ENCODE results near the gene GADD45G. TPM values are rescaled to one million over a fixed set of nuclear protein-coding genes. Genes with fewer than 3 reads are reported as not detected.
A peak's percentile ranks its signal among the peaks of the same experiment; 100 is the strongest.

GADD45G gene
- total RNA-seq, 2 experiments from 2014 or later = 12.9 to 38.5 TPM

- H3K27me3 Mint-ChIP-seq = peaks cover 49% of the 10 kb centered on the region
- H3K27ac Mint-ChIP-seq = no peak overlapping the region
- DNase-seq (peak; percentile 39), ATAC-seq (no peak)
- H3K4me3 Mint-ChIP-seq = no peak overlapping the region
- H3K4me1 Mint-ChIP-seq = peaks cover 2% of the 10 kb centered on the region
- no peaks in the 10 kb centered on the region for H3K36me3 Mint-ChIP-seq
- no peaks in the 10 kb centered on the region for H3K9me3 Mint-ChIP-seq (ENCODE audit: low read depth)
- CTCF ChIA-PET = interaction anchor here (0.9 to 3.1 kb wide), 19 partner anchors 9 to 594 kb away, joined by 3 to 33 read pairs (median 6); no protein-coding TSS in a partner anchor
Measured at GRCh38 chr9:89596937-89597555, 7.8 kb upstream of the GADD45G start.

GRCh38 chr9:89597711-89598362 lies 7.0 kb upstream of the GADD45G start:
- no peaks in the 10 kb centered on the region for H3K36me3 Mint-ChIP-seq
- peaks cover 51% of the 10 kb centered on the region for H3K27me3 Mint-ChIP-seq
- DNase-seq (peak; percentile 73), ATAC-seq (peak; percentile 55)
- CTCF ChIA-PET = interaction anchor here (0.5 to 3.1 kb wide), 61 partner anchors 9 to 1271 kb away, joined by 3 to 33 read pairs (median 4); no protein-coding TSS in a partner anchor
- no peaks in the 10 kb centered on the region for H3K9me3 Mint-ChIP-seq (ENCODE audit: low read depth)
- H3K4me1 Mint-ChIP-seq = peaks cover 2% of the 10 kb centered on the region
- H3K27ac Mint-ChIP-seq = no peak overlapping the region
- no peak overlapping the region for H3K4me3 Mint-ChIP-seq

DNA sequence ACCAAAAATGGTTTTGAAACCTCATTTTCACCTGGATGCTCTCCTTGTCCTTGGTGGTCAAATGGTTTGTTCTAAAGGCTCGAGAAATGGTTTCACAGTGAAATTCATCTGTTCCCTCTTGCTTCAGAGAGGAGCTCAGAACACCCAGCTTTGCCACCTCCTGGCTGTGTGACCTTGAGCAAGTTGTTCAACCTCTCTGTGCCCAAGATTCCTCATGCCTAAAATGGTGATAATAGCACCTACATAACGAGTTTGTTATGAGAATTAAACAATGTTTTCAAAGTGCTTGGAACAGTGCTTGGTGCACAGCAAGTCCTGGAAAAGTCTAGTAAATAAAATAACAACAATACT lies 6.5 kb upstream of the GADD45G start:
- Mint-ChIP-seq H3K4me3 (no peak overlapping the region), H3K27me3 (peaks cover 51% of the 10 kb centered on the region), H3K9me3 (ENCODE audit: low read depth) (no peaks in the 10 kb centered on the region), H3K36me3 (no peaks in the 10 kb centered on the region), H3K27ac (no peak overlapping the region), H3K4me1 (peaks cover 5% of the 10 kb centered on the region)
- ATAC-seq (no peak), DNase-seq (no peak)
- CTCF ChIA-PET = interaction anchor here (0.6 to 3.1 kb wide), 56 partner anchors 8 to 1271 kb away, joined by 3 to 33 read pairs (median 4); no protein-coding TSS in a partner anchor

- H3K4me1 Mint-ChIP-seq = peaks cover 8% of the 10 kb centered on the region
- H3K36me3 Mint-ChIP-seq = no peaks in the 10 kb centered on the region
- no peaks in the 10 kb centered on the region for H3K9me3 Mint-ChIP-seq (ENCODE audit: low read depth)
- no peak overlapping the region for H3K27ac Mint-ChIP-seq
- ATAC-seq (no peak), DNase-seq (peak; percentile 16)
- H3K4me3 Mint-ChIP-seq = no peak overlapping the region
- CTCF ChIA-PET = interaction anchor here (0.7 to 8.9 kb wide), 40 partner anchors 10 to 1270 kb away, joined by 3 to 168 read pairs (median 5); no protein-coding TSS in a partner anchor
- H3K27me3 Mint-ChIP-seq = peaks cover 52% of the 10 kb centered on the region
Measured at GRCh38 chr9:89598926-89599325, 5.9 kb upstream of the GADD45G start.

DNA sequence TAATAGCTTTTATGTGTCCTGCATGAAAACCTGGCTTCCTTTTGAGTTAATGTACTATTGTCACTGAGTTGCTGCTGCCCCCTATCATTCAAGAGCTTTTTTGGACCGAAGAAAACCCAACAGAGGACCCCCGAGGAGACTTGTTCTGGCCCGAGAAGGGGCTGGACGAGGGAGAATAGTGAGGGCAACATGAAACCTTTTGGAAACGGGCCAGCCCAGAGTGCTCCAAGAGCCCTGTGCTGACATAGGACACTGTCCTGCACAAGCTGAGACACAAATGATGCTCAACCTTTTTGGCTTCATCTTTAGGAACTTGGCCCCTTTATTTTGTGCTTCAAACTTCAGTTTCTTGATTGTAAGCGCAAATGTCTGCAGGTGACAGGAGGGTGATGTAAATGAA lies 4.0 kb upstream of the GADD45G start:
- Mint-ChIP-seq H3K36me3 (peaks cover 4% of the 10 kb centered on the region), H3K4me3 (no peak overlapping the region), H3K27ac (no peak overlapping the region), H3K27me3 (peaks cover 44% of the 10 kb centered on the region), H3K4me1 (peaks cover 16% of the 10 kb centered on the region), H3K9me3 (ENCODE audit: low read depth) (no peaks in the 10 kb centered on the region)
- DNase-seq (no peak), ATAC-seq (no peak)
- CTCF ChIA-PET = interaction anchor here (1.0 to 8.9 kb wide), 12 partner anchors 13 to 626 kb away, joined by 3 to 168 read pairs (median 6); no protein-coding TSS in a partner anchor

DNA sequence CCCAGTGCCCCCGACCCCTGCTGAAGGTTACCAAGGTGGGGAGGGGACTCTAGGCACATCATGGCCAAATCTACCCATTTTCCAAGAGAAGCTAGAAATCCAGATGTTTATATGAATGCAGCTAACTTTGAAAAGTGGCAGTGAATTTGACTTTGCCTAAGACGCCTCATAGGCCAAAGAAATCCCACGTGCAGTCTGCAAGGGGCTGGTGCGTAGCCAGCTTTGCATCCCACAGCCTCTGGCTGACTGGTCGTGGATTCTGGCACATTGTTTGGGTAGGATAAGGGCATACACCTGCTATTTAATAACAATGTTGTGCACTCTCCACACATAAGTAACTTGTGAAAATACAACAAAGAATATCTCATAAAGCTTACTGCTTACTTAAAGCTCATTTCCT lies 3.5 kb upstream of the GADD45G start:
- H3K27ac Mint-ChIP-seq = no peak overlapping the region
- peak; percentile 35 for DNase-seq

GRCh38 chr9:89601856-89602562 lies 2.8 kb upstream of the GADD45G start:
- peaks cover 25% of the 10 kb centered on the region for H3K4me1 Mint-ChIP-seq
- no peak for ATAC-seq
- H3K9me3 Mint-ChIP-seq (ENCODE audit: low read depth) = no peaks in the 10 kb centered on the region
- H3K27ac Mint-ChIP-seq = no peak overlapping the region
- peak; percentile 26 for DNase-seq
- H3K27me3 Mint-ChIP-seq = peaks cover 51% of the 10 kb centered on the region
- H3K4me3 Mint-ChIP-seq = no peak overlapping the region
- CTCF ChIA-PET = interaction anchor here (0.7 to 8.9 kb wide), 21 partner anchors 9 to 540 kb away, joined by 3 to 168 read pairs (median 6); no protein-coding TSS in a partner anchor
- H3K36me3 Mint-ChIP-seq = peaks cover 11% of the 10 kb centered on the region

More for the DNA sequence above, 3.5 kb upstream of the GADD45G start:
- H3K4me3 Mint-ChIP-seq = no peak overlapping the region
- peaks cover 6% of the 10 kb centered on the region for H3K36me3 Mint-ChIP-seq
- CTCF ChIA-PET = interaction anchor here (0.8 to 8.9 kb wide), 13 partner anchors 8 to 538 kb away, joined by 3 to 168 read pairs (median 6); no protein-coding TSS in a partner anchor
- ATAC-seq = no peak
- H3K27me3 Mint-ChIP-seq = peaks cover 46% of the 10 kb centered on the region
- H3K4me1 Mint-ChIP-seq = peaks cover 18% of the 10 kb centered on the region
- no peaks in the 10 kb centered on the region for H3K9me3 Mint-ChIP-seq (ENCODE audit: low read depth)

DNA sequence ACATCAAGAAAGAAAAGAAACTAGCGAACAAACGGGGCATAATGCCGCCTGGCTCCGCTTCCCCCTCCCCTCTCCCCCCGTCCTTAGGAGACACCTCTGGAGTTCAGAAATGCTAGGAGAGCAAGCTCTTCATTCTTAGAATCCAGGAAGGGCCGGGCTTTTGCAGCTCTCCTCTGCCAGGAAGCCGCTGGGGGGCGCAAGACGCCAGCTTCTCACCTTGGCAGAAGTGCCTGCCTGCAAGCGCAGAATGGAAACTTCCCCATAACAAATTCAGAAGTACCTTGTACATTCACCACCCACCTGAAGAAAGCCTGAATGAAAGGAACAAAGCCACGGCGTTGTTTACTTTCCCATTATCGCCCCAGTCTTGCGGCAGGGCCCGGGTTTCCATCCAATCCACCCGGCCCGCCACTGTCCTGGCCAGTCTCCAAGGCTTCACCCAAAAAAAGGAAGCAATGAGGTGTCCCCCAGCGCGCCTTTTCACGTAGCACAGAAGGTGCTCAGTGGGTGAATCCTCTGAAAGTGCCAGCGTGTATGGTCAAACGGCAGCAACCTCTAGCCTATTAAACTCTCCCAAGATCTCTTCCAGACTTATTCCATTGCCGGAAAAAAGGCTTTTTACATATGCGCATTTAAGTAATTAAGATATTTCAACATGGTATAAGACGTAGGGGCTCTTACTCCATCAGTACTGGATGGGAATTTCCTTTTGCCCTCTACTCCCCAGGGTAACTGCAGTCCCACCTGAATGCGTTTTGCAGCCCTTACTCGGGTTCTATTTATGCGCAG lies 1.6 kb upstream of the GADD45G start:
- H3K4me1 Mint-ChIP-seq = peaks cover 32% of the 10 kb centered on the region
- peak overlapping the region; percentile 75 for H3K4me3 Mint-ChIP-seq
- H3K36me3 Mint-ChIP-seq = peaks cover 14% of the 10 kb centered on the region
- CTCF ChIA-PET = interaction anchor here (0.6 to 8.9 kb wide), 96 partner anchors 8 to 1266 kb away, joined by 3 to 168 read pairs (median 4); no protein-coding TSS in a partner anchor
- peak; percentile 92 for DNase-seq
- ATAC-seq = peak; percentile 24
- H3K27me3 Mint-ChIP-seq = peaks cover 56% of the 10 kb centered on the region
- H3K27ac Mint-ChIP-seq = peak overlapping the region; percentile 75
- no peaks in the 10 kb centered on the region for H3K9me3 Mint-ChIP-seq (ENCODE audit: low read depth)

GRCh38 chr9:89603767-89604665 lies 796 bp upstream of the GADD45G start:
- peak overlapping the region; percentile 75 for H3K27ac Mint-ChIP-seq

GRCh38 chr9:89605465-89606048 lies 745 bp downstream of the GADD45G start:
- Mint-ChIP-seq H3K27me3 (peaks cover 58% of the 10 kb centered on the region), H3K9me3 (ENCODE audit: low read depth) (no peaks in the 10 kb centered on the region), H3K4me1 (peaks cover 32% of the 10 kb centered on the region), H3K27ac (peak overlapping the region; percentile 76), H3K4me3 (peak overlapping the region; percentile 95), H3K36me3 (peaks cover 14% of the 10 kb centered on the region)
- ATAC-seq = peak; percentile 40
- CTCF ChIA-PET = interaction anchor here (1.1 to 8.9 kb wide), 9 partner anchors 8 to 500 kb away, joined by 4 to 168 read pairs (median 23); no protein-coding TSS in a partner anchor
- peak; percentile 77 for DNase-seq

More at GRCh38 chr9:89603767-89604665, 796 bp upstream of the GADD45G start:
- no peaks in the 10 kb centered on the region for H3K9me3 Mint-ChIP-seq (ENCODE audit: low read depth)
- H3K36me3 Mint-ChIP-seq = peaks cover 14% of the 10 kb centered on the region
- CTCF ChIA-PET = interaction anchor here (0.7 to 8.9 kb wide), 54 partner anchors 9 to 536 kb away, joined by 3 to 168 read pairs (median 4); no protein-coding TSS in a partner anchor
- H3K4me1 Mint-ChIP-seq = peaks cover 32% of the 10 kb centered on the region
- H3K4me3 Mint-ChIP-seq = peak overlapping the region; percentile 95
- ATAC-seq (peak; percentile 14), DNase-seq (peak; percentile 77)
- peaks cover 59% of the 10 kb centered on the region for H3K27me3 Mint-ChIP-seq

GRCh38 chr9:89606049-89606623 lies 1.3 kb downstream of the GADD45G start:
- peak overlapping the region; percentile 95 for H3K4me3 Mint-ChIP-seq
- ATAC-seq (peak; percentile 2), DNase-seq (peak; percentile 58)
- CTCF ChIA-PET = interaction anchor here (2.2 to 8.9 kb wide), 2 partner anchors 8 to 495 kb away, joined by 5 to 168 read pairs; no protein-coding TSS in a partner anchor
- H3K36me3 Mint-ChIP-seq = peaks cover 14% of the 10 kb centered on the region
- no peaks in the 10 kb centered on the region for H3K9me3 Mint-ChIP-seq (ENCODE audit: low read depth)
- peaks cover 58% of the 10 kb centered on the region for H3K27me3 Mint-ChIP-seq
- H3K4me1 Mint-ChIP-seq = peaks cover 32% of the 10 kb centered on the region
- peak overlapping the region; percentile 76 for H3K27ac Mint-ChIP-seq

All from activated CD8-positive, alpha-beta memory T cell treated with anti-CD3 and anti-CD28 coated beads, Interleukin-2, amount 10 ng/mL, durations not matched to agents 7 days and 5 days (primary cell).